M059J (cell line): Measurements from ENCODE around the gene CLN3. TPM values are rescaled to one million over a fixed set of nuclear protein-coding genes. Genes with fewer than 3 reads are reported as not detected.
"Not testable (repeated sequence)": the region's sequence is repeated elsewhere in the genome, so short reads cannot be mapped to it uniquely, and the experiment has no call there.

Source experiments
- DNase-seq: peaks from one replicate; pipeline ENCODE4 v3.0.0-alpha.2; 2012; ENCODE audit warnings: low read depth
- total RNA-seq: library from RNA; depleted of rRNA; stranded (reverse); fragments of >200 nt; shearing (Covaris generic); gene quantifications from 2 replicates; pipeline ENCODE4 v1.2.3, GENCODE V29; 2014; rRNA removed

Gene CLN3
- 19.5 and 21.3 TPM in 2 replicates for total RNA-seq

DNA sequence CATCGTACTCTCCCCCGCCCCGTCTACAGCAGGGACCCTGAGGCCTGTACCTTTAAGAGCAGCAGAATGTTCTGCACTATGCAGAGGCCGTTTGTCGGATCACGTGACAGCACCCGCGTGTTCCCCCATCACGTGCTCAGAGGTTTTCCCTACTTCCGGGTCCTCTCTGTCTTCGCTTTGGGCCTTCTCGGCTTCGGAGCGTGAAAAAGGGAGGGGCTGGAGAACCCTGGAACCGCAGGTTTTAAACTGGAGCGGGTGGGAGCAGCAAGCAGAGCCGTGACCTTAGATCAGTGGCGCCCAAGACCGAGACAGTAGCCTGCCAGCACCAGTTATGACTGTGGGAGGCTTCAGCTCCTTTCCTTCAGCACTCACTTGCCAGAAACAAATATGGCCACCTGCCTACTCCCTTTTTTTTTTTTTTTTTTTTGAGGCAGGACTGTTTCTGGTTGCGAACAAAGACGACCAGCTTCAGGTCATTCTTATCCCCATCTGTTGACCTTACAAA lies at the start of gene CLN3:
Gene CLN3, minus strand, starts transcription at position 105 of the 505 bp plus-strand sequence. CDS start 315 bp downstream, outside the sequence.
- peak; percentile 94 for DNase-seq

GRCh38 chr16:28540346-28540745 lies 48.5 kb upstream of the CLN3 start:
- DNase-seq: no peak

- peak; percentile 94 for DNase-seq
Observed at GRCh38 chr16:28538733-28539596, 47.1 kb upstream of the CLN3 start, which contains the start of gene NUPR1. TSS of gene NUPR1 (minus strand) at chr16:28538974. CDS start at chr16:28538907, 67 bp downstream.

GRCh38 chr16:28537964-28538732 lies 46.3 kb upstream of the CLN3 start:
- DNase-seq: no peak

GRCh38 chr16:28537076-28537475 lies 45.2 kb upstream of the CLN3 start:
- no peak for DNase-seq

DNA sequence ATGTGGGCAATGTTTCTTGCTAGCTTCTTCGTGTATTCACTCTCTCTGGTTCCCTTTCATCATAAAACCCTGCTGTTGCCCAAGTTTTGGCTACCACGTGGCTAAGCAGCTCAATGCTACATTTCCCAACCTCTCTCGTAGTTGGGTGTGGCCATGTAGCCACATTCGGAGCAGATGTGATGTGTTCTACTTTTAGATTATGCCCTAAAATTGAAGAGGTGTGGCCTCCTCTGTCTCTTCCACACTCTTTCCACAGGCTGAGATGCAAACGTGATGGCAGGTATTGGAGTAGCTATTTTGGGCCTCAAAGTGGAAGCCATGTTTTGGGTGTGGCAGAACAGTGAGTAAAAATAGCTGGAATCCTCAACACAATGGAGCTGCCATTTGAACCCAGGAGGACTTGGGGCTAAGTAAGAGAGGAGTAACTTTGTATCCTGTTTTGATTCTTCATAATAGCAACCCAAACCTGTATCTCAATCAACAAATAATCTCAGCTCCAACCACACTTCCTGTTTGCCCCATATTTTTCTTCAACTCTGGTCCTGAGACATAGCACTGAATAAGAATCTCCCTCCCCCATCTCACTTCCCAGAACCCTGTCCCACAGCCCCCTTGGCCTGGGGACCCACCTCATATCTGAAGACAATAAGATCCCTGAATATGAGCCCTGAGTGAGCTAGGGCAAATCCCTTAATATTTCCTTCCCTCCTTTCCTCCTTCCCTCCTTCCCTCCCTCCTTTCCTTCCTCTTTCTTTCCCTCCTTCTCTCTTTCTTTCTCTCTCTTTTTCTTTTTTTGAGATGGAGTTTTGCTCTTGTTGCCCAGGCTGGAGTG lies 42.9 kb upstream of the CLN3 start:
- DNase-seq: no peak

- DNase-seq: no peak
Observed at GRCh38 chr16:28532940-28533647, 41.2 kb upstream of the CLN3 start.

DNA sequence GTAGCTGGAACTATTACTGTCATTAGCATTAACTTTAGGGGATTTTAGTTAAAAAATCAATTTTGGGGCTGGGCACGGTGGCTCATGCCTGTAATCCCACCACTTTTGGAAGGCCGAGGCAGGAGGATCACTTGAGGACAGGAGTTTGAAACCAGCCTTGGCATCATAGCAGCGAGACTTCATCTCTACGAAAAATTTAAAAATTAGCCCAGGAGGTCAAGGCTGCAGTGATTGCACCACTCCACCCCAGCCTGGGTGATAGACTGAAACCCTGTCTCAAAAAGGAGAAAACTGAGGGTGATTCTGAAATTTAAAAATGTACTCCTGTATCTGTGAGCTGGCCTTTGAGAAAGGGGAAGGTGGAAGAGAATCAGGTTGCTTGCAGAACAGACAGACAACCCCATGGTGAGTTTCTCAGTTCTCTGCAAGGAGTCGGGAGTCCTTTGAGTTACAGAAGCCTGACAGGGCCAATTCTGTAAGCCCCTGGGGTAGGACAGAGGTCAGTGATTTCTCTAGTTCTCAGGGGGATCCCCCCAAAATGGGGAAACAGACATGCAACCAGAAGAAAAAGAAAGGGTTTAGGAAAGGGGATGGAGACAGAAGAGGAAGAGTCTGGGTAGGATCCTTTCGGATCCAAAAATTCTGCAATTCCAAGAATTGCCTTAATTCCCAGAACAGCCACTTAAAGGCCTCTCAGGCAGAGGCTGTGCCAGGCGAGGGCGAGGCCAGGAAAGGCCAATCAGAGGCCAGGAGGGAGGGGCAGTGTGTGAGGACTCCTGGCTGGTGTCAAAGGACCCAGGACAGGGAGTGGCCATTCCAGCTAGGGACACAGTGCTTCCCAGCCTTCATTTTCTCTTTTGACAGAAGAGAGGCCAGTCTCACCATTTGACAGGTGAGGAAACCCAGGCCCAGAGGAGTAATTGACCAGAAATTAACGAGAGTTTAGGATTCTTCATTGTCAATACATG lies 40.2 kb upstream of the CLN3 start:
- peak; percentile 16 for DNase-seq

DNA sequence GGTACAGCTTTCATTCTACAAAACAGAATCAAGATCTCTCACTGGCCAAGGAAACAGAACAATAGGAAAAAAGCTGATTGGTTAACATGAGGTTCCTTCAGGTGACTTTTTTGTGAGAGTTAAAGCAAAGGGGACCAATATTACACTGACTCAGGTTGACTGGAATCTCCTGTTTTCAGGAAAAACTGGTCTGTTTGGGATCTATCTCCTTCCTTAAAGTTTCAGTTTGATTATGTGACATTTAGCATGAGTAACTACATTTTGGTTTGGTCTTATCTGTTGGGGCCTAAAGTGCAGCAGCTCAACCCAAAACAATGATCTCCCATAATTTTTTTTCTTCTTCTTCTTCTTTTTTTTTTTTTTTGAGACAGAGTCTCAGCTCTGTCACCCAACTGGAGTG lies 37.2 kb upstream of the CLN3 start:
- DNase-seq: no peak

GRCh38 chr16:28528463-28528867 lies 36.6 kb upstream of the CLN3 start:
- no peak for DNase-seq

- DNase-seq: no peak
Observed at GRCh38 chr16:28527985-28528384, 36.1 kb upstream of the CLN3 start.

DNA sequence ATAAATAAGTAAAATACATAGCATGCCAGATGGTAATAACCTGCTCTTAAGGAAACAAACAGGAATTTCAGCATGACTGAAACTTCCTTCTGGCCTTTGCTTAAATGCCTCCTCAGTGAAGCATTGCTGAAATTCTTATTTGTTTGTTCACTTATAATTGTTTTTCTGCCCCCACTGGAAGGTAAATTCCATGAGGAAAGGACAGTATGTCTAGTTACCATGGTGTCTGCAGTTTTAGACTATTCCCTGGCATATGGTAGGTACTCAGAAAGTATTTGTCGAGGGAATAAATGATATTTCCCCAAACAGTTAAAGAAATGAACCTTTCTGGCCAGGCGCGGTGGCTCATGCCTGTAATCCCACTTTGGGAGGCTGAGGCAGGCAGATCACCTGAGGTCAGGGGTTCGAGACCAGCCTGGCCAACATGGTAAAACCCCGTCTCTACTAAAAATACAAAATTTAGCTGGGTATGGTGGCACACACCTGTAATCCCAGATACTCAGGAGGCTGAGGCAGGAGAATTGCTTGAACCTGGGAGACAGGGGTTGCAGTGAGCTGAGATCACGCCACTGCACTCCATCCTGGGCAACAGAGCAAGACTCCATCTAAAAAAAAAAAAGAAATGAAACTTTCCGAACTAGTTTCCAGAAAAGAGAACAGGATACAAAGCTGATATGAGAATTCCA lies 35.4 kb upstream of the CLN3 start:
- not testable (repeated sequence) for DNase-seq

DNA sequence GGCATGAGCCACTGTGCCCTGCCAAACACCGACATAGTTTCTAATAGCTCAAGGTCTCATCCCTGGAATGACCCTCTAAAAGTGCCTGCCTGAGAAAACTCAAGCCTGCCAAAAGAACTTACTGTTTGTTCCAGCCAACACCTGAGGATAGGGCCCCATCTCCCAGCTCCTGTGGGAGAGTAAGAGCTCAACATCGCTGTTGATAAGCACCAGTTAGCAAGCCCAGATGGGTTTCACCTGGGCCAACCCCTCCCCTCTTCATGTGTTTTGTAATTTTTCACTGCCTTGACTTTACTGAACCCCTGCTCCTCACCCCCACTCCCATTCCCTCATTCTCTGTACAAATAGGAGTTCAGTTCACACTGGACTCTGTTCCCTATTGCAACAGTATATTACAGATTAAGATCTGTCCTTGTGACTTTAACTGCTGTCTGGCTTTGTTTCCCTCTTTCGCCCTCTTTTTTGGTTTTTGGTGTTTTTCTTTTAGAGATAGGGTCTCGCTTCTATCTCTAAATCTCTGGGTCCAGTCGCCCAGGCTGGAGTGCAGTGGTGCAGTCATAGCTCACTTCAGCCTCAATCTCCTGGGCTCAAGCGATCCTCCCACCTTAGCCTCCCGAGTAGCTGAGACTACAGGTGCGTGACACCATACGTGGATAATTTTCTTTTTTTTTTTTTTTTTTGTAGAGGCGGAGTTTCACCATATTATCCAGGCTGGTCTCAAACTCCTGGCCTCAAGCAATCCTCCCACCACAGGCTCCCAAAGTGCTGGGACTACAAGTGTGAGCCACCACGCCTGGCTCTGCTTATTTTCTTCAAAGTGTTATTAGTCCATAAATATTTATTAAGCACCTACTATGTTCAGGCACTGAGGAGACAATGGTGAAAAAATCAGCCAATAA lies 34.6 kb upstream of the CLN3 start:
- DNase-seq: no peak

- DNase-seq: peak; percentile 19
Observed at GRCh38 chr16:28524681-28525171, 32.9 kb upstream of the CLN3 start.

DNA sequence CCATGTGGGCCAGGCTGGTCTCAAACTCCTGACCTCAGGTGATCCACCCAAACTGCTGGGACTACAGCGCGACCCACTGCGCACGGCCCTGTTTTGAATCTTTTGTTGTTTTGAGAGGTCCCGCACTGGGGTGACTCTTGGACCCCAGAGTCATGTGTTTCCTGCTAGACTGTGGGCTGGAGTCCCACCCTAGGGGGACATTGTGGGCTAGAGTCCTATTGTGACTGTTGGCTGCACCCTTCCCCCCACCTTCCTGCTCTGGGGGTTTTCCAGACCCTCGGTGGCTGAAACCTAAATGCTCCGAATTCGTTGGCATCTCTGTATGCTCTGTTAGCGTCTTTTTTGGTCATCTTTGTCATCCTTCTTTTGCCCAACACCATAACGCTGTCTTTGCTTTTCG lies 30.9 kb upstream of the CLN3 start:
- no peak for DNase-seq

DNA sequence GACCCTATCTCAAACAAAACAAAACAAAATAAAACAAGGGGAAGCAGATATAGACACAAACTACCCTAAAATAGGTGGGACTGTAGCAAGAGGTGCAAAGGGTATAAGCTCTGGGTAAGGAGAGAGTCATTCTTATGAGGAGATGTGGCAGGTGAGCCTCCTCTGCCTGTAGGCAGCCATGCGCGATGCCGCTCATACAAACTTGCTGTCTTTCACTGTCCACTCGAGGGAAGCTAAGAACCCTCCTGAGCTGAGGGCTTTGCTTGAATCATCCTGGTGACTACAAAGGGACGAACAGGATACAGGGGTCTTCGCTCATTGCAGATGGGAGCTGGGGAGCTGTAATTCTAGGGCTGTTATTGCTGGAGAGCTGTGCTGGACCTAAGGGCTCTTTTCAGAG lies 29.6 kb upstream of the CLN3 start:
- no peak for DNase-seq

DNA sequence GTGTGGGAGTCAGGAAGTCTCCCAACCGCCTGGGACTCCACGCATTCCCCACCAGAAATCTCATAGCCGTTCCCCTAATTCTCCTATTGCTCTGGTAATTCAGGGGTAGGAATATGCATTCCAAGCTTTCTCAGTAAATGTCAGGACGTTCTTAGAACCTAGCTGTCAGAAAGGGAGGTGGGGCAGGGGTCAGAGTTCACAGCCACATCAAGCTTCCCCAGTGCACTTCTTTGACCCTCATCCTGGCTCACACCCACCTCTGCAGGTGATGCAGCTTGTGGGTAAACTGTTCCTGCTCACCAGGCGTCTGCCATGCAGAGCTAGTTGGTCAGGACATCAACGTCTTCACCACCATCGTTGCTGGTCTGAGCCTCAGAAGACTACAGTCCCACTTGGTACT lies 28.8 kb upstream of the CLN3 start:
- DNase-seq: no peak

- DNase-seq: no peak
Observed at GRCh38 chr16:28514246-28514645, 22.4 kb upstream of the CLN3 start.
